ENCODE measurements around the gene RGL1.

The RGL1 gene

DNA sequence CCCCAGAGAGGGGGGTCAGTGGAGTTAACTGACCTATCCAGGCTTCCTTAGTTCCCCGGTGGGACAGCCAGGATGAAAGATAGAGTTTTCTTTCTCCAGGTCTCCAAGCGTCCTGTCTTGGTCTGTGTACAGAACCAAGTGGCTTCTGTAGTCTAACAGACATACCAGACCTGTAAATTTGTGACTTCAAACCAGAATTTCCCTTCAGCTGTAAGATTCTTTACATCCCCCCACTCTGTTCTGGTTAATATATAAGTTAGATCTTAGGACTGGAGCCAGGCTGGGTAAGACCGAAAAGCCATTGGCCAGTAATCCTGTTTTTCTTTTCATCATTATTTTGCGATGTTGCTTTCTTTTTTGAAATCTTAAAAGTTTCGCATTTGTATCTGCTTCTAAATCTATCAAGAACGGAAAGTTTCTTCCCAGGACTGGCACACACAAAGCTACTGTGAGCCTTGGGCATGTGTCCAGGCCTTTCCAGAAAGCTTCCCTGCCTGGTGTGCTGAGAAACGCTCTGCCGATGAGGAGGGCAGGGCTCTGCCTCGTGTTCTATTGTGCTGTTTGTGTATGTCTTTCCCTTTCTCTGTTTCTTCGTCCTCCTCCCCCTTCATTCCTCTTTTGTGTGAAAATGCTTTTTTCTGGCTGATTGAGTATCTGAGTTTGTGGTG lies 72.3 kb downstream of the RGL1 start:
- Histone ChIP-seq H2AFZ (ENCODE audit: low read length) (no peak overlapping the region), H3K36me3 (ENCODE audit: insufficient read depth, low read length) (no peaks in the 10 kb centered on the region), H3K79me2 (ENCODE audit: insufficient read depth, low read length) (no peaks in the 10 kb centered on the region), H3K4me2 (ENCODE audit: low read length) (no peak overlapping the region), H3F3A (ENCODE audit: insufficient read depth, low read length) (no peaks in the 10 kb centered on the region), H3K9me3 (ENCODE audit: low read length) (no peaks in the 10 kb centered on the region), H4K20me1 (ENCODE audit: insufficient read depth, low read length) (no peaks in the 10 kb centered on the region; the same call in 1 of the 2 replicates), H3K4me3 (ENCODE audit: low read depth, low read length, poor library complexity, severe bottlenecking) (no peak overlapping the region), H3K27me3 (ENCODE audit: insufficient read depth, low read length) (no peaks in the 10 kb centered on the region), H3K27ac (ENCODE audit: low read depth, low read length, poor library complexity, severe bottlenecking) (no peak overlapping the region), H3K9me2 (ENCODE audit: low read depth, low read length) (no peaks in the 10 kb centered on the region), H3K4me1 (ENCODE audit: insufficient read depth, low read length, severe bottlenecking) (no peaks in the 10 kb centered on the region), H3K9ac (ENCODE audit: low read length) (no peak overlapping the region)
- no peak for TF ChIP-seq EZH2 (IDR thresholded peaks at IDR 0.05; ENCODE audit: borderline replicate concordance, low read length)
- TF ChIP-seq, protein P1, sequence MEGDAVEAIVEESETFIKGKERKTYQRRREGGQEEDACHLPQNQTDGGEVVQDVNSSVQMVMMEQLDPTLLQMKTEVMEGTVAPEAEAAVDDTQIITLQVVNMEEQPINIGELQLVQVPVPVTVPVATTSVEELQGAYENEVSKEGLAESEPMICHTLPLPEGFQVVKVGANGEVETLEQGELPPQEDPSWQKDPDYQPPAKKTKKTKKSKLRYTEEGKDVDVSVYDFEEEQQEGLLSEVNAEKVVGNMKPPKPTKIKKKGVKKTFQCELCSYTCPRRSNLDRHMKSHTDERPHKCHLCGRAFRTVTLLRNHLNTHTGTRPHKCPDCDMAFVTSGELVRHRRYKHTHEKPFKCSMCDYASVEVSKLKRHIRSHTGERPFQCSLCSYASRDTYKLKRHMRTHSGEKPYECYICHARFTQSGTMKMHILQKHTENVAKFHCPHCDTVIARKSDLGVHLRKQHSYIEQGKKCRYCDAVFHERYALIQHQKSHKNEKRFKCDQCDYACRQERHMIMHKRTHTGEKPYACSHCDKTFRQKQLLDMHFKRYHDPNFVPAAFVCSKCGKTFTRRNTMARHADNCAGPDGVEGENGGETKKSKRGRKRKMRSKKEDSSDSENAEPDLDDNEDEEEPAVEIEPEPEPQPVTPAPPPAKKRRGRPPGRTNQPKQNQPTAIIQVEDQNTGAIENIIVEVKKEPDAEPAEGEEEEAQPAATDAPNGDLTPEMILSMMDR (IDR thresholded peaks at IDR 0.05; ENCODE audit: low read length): no peak

DNA sequence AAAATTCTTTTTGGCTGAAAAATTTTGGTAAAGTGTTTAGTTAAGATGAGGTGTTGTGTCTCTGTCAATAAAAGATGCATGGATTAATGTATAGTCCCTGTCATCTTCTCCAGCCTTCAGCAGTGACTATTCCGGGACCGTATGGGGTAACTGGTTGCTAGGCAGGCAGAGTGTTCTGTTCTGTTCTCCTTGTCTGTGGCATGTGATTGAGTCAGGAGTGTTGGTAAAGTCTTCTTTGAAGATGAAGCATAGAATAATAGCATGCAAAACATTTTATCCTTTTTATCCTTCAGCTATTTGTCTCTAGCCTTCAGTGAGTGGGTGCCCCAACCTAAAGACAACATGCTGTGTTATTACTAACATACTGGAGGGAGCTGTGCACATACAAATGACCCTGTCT lies 74.6 kb downstream of the RGL1 start:
- Histone ChIP-seq H3K4me1 (ENCODE audit: insufficient read depth, low read length, severe bottlenecking) (no peaks in the 10 kb centered on the region), H4K20me1 (ENCODE audit: insufficient read depth, low read length) (no peaks in the 10 kb centered on the region; the same call in 1 of the 2 replicates), H3K36me3 (ENCODE audit: insufficient read depth, low read length) (no peaks in the 10 kb centered on the region), H3K4me3 (ENCODE audit: low read depth, low read length, poor library complexity, severe bottlenecking) (no peak overlapping the region), H3K4me2 (ENCODE audit: low read length) (no peak overlapping the region), H3K9ac (ENCODE audit: low read length) (no peak overlapping the region), H3K27me3 (ENCODE audit: insufficient read depth, low read length) (no peaks in the 10 kb centered on the region), H3K79me2 (ENCODE audit: insufficient read depth, low read length) (no peaks in the 10 kb centered on the region), H3K9me2 (ENCODE audit: low read depth, low read length) (no peaks in the 10 kb centered on the region), H3K27ac (ENCODE audit: low read depth, low read length, poor library complexity, severe bottlenecking) (no peak overlapping the region), H3K9me3 (ENCODE audit: low read length) (no peaks in the 10 kb centered on the region), H2AFZ (ENCODE audit: low read length) (no peak overlapping the region), H3F3A (ENCODE audit: insufficient read depth, low read length) (no peaks in the 10 kb centered on the region)
- TF ChIP-seq, protein P1 (IDR thresholded peaks at IDR 0.05; ENCODE audit: low read length): no peak
- no peak for TF ChIP-seq EZH2 (IDR thresholded peaks at IDR 0.05; ENCODE audit: borderline replicate concordance, low read length)

DNA sequence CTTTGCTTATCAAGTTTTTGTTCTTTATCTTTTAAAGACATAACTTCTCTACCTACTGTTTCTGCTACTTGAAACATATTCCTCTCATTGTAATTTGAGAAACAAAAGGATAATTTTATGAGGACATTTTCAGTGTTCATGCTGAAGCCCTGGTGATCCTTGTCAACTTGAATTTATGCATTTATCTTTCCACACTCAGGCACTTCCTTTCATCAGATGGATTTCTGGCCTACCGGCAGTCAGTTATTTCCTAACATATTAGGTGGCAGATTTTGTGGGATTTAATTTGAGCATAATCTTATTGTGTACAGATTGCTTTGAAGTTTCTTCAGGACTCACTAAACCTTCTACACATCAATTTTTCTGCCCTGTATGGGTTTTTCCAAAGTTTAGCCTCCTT lies 75.0 kb downstream of the RGL1 start:
- no peaks in the 10 kb centered on the region for H3K9me2 ChIP-seq (ENCODE audit: low read depth, low read length)
- TF ChIP-seq, protein P1 (IDR thresholded peaks at IDR 0.05; ENCODE audit: low read length): no peak
- TF ChIP-seq EZH2 (IDR thresholded peaks at IDR 0.05; ENCODE audit: borderline replicate concordance, low read length): no peak
- H3K79me2 ChIP-seq (ENCODE audit: insufficient read depth, low read length): no peaks in the 10 kb centered on the region
- H3F3A ChIP-seq (ENCODE audit: insufficient read depth, low read length): no peaks in the 10 kb centered on the region
- H3K36me3 ChIP-seq (ENCODE audit: insufficient read depth, low read length): no peaks in the 10 kb centered on the region
- H3K4me1 ChIP-seq (ENCODE audit: insufficient read depth, low read length, severe bottlenecking): no peaks in the 10 kb centered on the region
- no peak overlapping the region for H3K4me3 ChIP-seq (ENCODE audit: low read depth, low read length, poor library complexity, severe bottlenecking)
- H3K9me3 ChIP-seq (ENCODE audit: low read length): no peaks in the 10 kb centered on the region
- H3K9ac ChIP-seq (ENCODE audit: low read length): no peak overlapping the region
- no peak overlapping the region for H3K27ac ChIP-seq (ENCODE audit: low read depth, low read length, poor library complexity, severe bottlenecking)
- H3K4me2 ChIP-seq (ENCODE audit: low read length): no peak overlapping the region
- no peaks in the 10 kb centered on the region; the same call in 1 of the 2 replicates for H4K20me1 ChIP-seq (ENCODE audit: insufficient read depth, low read length)
- H3K27me3 ChIP-seq (ENCODE audit: insufficient read depth, low read length): no peaks in the 10 kb centered on the region
- no peak overlapping the region for H2AFZ ChIP-seq (ENCODE audit: low read length)
